22Rv1 (cell line): ENCODE data around the gene USP30.

Experiments used
- CTCF ChIP-seq: fragments of 450-650 bp; IDR thresholded peaks from 2 replicates; pipeline ENCODE4 v1.5.1; 2017; ENCODE audit warnings: mild to moderate bottlenecking
- ZFX ChIP-seq: fragments of 450-650 bp; IDR thresholded peaks from 2 replicates; pipeline ENCODE4 v1.6.1; 2017; ENCODE audit warnings: antibody characterized with exemption, borderline replicate concordance

DNA sequence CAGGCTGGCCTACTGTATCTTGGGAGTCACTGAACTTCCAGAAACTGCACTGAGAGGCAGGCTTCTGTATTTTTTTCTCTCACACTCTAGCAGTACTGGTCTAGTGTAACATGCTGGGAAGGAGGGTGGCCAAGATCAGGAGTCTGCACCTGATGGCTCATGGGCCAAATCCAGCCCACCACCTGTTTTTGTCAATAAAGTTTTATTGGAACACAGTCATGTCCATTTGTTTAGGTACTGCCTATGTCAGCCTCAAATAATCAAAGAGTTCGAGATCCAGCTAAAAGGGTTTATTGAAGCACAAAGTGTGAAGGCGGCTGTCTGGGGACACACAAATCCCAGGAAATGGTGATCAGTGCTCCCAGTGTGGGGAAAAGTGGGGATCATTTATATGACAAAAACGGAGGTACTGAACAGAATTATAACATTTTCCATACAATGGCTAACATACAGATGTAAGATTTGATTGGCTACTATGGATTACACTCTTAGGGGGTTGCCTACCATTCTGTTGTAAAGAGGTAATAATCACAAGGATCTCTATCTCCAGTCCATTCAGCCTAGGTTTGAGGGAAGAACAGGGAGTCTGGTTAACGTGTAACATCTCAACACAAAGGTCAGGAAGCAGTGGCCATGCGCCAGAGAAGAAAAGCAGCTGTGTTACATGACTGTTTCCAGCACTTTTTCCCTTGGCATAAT lies 12.9 kb downstream of the USP30 start:
- TF ChIP-seq CTCF = no peak
- TF ChIP-seq ZFX = no peak
